Stomach (tissue), 9 donors: ENCODE measurements around the gene ARHGEF12. TPM values are rescaled to one million over a fixed set of nuclear protein-coding genes. Genes with fewer than 3 reads are reported as not detected.

Experiments used
- DNase-seq, 2 donors: peaks; one replicate each; pipeline versions ENCODE4 v3.0.0 to v3.0.0-alpha.2; 2013 to 2019
- H3K27ac ChIP-seq, 5 donors: fragments of 200-600 bp in 4 of 5; sonication (generic) in 4 of 5; one replicate each; pipeline ENCODE4 v1.5.1; 2013 to 2019; ENCODE audit warnings: mild to moderate bottlenecking in 1 of 5, moderate library complexity in 1 of 5
- H3K27me3 ChIP-seq, 3 donors: fragments of 200-600 bp; sonication (generic); one replicate each; pipeline ENCODE4 v1.5.1; 2017 to 2019; ENCODE audit warnings: mixed run types in 1 of 3
- H3K36me3 ChIP-seq, 4 donors: fragments of 200-600 bp; sonication (generic); 1 replicate in 3 of 4; 2 replicates in 1 of 4; pipeline ENCODE4 v1.5.1; 2016 to 2019
- H3K4me1 ChIP-seq, 4 donors: fragments of 200-600 bp; sonication (generic); one replicate each; pipeline ENCODE4 v1.5.1; 2016 to 2019
- H3K4me3 ChIP-seq, 4 donors: fragments of 200-600 bp; sonication (generic) in 3 of 4; one replicate each; pipeline ENCODE4 v1.5.1; 2016 to 2019; ENCODE audit warnings: mild to moderate bottlenecking in 1 of 4
- H3K9me3 ChIP-seq, 4 donors: fragments of 200-600 bp; sonication (generic); one replicate each; pipeline ENCODE4 v1.5.1; 2016 to 2019
- CTCF ChIP-seq, 7 experiments: fragments of 450-650 bp in 4 of 7; fragments of 200-600 bp in 3 of 7; sonication (generic) in 3 of 7; IDR thresholded peaks; one replicate each; pipeline ENCODE4 v1.5.1; 2016 to 2019; ENCODE audit warnings: antibody characterized with exemption in 7 of 7, control low read depth in 2 of 7, mild to moderate bottlenecking in 1 of 7
- EP300 ChIP-seq: sonication (generic); formaldehyde crosslinking; IDR thresholded peaks from one replicate; pipeline ENCODE4 v1.6.1; 2017; ENCODE audit warnings: antibody characterized with exemption
- POLR2A ChIP-seq, 4 donors: fragments of 450-650 bp; IDR thresholded peaks; one replicate each; pipeline ENCODE4 v1.6.1; 2016; ENCODE audit warnings: antibody characterized with exemption in 4 of 4, control low read depth in 2 of 4, mild to moderate bottlenecking in 1 of 4, moderate library complexity in 1 of 4
- POLR2AphosphoS5 ChIP-seq, 3 donors: sonication (generic); formaldehyde crosslinking; IDR thresholded peaks; one replicate each; pipeline ENCODE4 v1.6.1; 2016; ENCODE audit warnings: antibody characterized with exemption in 3 of 3
- WGBS, 5 donors: extraction: QIAGEN DNeasy Blood & Tissue Kit in 3 of 5; methylation state at CpG; one replicate each; pipeline versions ENCODE4 v1.1.5 to v1.1.7; 2013 to 2018; 5-methylcytosine and 5-hydroxymethylcytosine counted together
- intact Hi-C: fragments of 100-400 bp; cut with DNase I; formaldehyde crosslinking; loops from one replicate; pipeline ENCODE4 v1.15.1; 2023; ENCODE audit warnings: low total_unique reads
- polyA plus RNA-seq, 3 donors: library from polyadenylated mRNA; stranded (reverse); fragments of 200-250 nt; gene quantifications; one replicate each; pipeline ENCODE4 v1.2.3, GENCODE V29; 2013
- total RNA-seq, 5 donors: library from RNA; depleted of rRNA; stranded (reverse); fragments of >200 nt; gene quantifications; one replicate each; pipeline versions ENCODE4 v1.1.0 to v1.2.3, GENCODE V29; 2014 to 2016
- donor health status: healthy with polysubstance abuse.
- donor health status: Bipolar disorder and iron deficiency.
- donor health status: healthy.

The ARHGEF12 gene
- total and polyA plus RNA-seq, 8 donors = 11.5 to 186 (median 43.5) TPM

GRCh38 chr11:120385655-120386054 is 49.4 kb downstream of the ARHGEF12 start:
- no peaks in the 10 kb centered on the region for H3K36me3 ChIP-seq
- 72 to 78% (median 78%) methylated on average over 2 of the region's 2 CpGs for WGBS, 5 donors
- intact Hi-C loops = no loop called here
- no peak for DNase-seq
- H3K9me3 ChIP-seq = no peaks in the 10 kb centered on the region
- no peak overlapping the region for H3K27ac ChIP-seq
- H3K27me3 ChIP-seq = no peaks in the 10 kb centered on the region
- no peak for TF ChIP-seq EP300
- no peak overlapping the region for H3K4me3 ChIP-seq
- H3K4me1 ChIP-seq = peaks cover 8 to 84% (median 49%) of the 10 kb centered on the region in 4 donors

DNA sequence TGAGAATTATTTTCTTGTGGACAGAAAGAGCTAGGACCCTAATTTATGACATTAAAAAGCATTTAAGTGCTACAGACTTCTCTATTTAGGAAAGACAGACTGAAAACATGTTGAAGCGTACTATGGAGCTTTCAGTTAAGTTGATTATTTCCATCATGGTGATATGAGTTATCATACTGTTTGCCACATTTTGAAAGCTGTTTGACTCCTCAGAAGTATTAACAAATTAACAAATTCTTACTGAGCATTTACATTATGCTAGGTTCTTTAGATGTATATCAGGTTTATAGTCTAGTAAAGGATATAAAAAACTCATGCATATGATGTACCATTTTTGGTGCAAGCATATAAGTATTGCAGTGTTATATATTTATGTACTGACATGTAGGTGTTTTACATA is 50.1 kb downstream of the ARHGEF12 start:
- intact Hi-C loops = no loop called here
- DNase-seq = no peak
- no peak overlapping the region for H3K27ac ChIP-seq
- H3K36me3 ChIP-seq = no peaks in the 10 kb centered on the region
- H3K27me3 ChIP-seq = no peaks in the 10 kb centered on the region
- H3K4me3 ChIP-seq = no peak overlapping the region
- 82 to 98% (median 97%) methylated on average over 1 of the region's 1 CpG for WGBS, 5 donors
- peaks cover 8 to 84% (median 50%) of the 10 kb centered on the region in 4 donors for H3K4me1 ChIP-seq
- no peaks in the 10 kb centered on the region for H3K9me3 ChIP-seq
- TF ChIP-seq EP300 (no peak), POLR2A (IDR thresholded peaks at IDR 0.05) (no peak), POLR2AphosphoS5 (IDR thresholded peaks at IDR 0.05) (no peak), CTCF (IDR thresholded peaks at IDR 0.05) (no peak)

- Histone ChIP-seq H3K27ac (no peak overlapping the region), H3K4me3 (no peak overlapping the region), H3K36me3 (no peaks in the 10 kb centered on the region), H3K9me3 (no peaks in the 10 kb centered on the region), H3K4me1 (peaks cover 4 to 84% (median 50%) of the 10 kb centered on the region in 4 donors), H3K27me3 (no peaks in the 10 kb centered on the region)
- WGBS, 5 donors = 58 to 65% (median 59%) methylated on average over 2 of the region's 2 CpGs
- DNase-seq = no peak
- TF ChIP-seq EP300 (no peak), POLR2A (IDR thresholded peaks at IDR 0.05) (no peak), POLR2AphosphoS5 (IDR thresholded peaks at IDR 0.05) (no peak), CTCF (IDR thresholded peaks at IDR 0.05) (no peak)
- intact Hi-C loops = no loop called here
Observed at GRCh38 chr11:120386774-120387371, 50.7 kb downstream of the ARHGEF12 start.

DNA sequence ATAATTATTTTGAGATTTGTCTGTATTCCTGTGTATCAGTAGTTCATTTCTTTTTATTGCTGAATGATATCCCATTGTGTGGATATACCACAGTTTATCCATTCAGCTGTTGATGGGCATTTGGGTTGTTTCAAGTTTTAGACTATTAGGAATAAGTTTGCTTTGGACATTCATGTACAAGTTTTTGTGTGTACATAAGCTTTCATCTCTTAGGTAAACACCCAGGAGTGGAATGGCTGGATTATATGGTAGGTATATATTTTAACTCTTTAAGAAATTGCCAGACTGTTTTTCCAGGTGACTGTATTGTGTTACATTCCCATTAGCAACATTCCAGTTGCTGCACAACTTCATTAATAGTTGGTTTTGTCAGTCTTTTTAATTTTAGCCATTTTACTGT is 52.0 kb downstream of the ARHGEF12 start:
- no peak overlapping the region for H3K27ac ChIP-seq
- H3K9me3 ChIP-seq = no peaks in the 10 kb centered on the region
- TF ChIP-seq POLR2AphosphoS5 (IDR thresholded peaks at IDR 0.05) = no peak
- no peak for TF ChIP-seq POLR2A (IDR thresholded peaks at IDR 0.05)
- intact Hi-C loops = no loop called here
- H3K36me3 ChIP-seq = no peaks in the 10 kb centered on the region
- H3K4me3 ChIP-seq = no peak overlapping the region
- no peak for DNase-seq
- H3K27me3 ChIP-seq = no peaks in the 10 kb centered on the region
- H3K4me1 ChIP-seq = peaks cover 0 to 81% (median 50%) of the 10 kb centered on the region in 4 donors

DNA sequence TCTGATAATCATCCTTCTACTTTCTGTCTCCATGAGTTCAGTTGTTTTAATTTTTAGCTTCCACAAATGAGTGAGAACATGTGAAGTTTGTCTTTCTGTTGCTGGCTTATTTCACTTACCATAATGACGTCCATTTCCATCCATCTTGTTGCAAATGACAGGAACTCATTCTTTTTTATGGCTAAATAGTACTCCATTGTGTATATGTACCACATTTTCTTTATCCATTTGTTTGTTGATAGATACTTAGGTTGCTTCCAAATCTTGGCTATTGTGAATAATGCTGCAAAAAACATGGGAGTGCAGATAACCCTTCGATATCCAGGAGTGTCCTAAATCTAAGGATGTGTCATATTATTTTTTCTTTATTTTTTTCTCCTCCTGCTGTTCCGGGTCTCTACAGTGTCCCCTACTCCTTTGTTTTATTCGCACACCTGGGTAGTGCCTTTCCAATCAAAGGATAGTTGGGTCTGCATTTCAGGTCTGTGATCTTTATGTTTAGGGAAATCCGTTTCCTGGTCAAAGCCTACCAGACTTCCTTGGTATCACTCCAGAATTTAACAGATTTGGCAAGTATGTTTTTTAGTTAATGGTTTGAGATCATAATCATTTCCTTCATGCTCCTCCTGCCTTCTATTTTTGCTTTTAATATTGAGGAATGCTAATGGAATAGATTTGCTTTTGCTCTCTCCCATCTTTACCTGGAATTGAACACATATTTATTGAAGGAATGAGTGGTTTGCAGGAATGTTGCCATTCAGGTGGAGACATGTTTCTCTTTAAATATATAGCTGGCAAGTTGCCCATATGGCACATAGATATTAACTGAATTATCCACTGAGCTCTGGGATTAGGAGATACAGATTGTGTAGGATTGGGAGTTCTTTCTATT is 53.7 kb downstream of the ARHGEF12 start:
- Histone ChIP-seq H3K9me3 (no peaks in the 10 kb centered on the region), H3K4me1 (peaks cover 0 to 71% (median 44%) of the 10 kb centered on the region in 4 donors), H3K27ac (no peak overlapping the region), H3K4me3 (no peak overlapping the region), H3K27me3 (no peaks in the 10 kb centered on the region), H3K36me3 (no peaks in the 10 kb centered on the region)
- TF ChIP-seq EP300 (no peak), POLR2A (IDR thresholded peaks at IDR 0.05) (no peak), CTCF (IDR thresholded peaks at IDR 0.05) (no peak)
- peak in 1 of 2 donors; percentile 23 for DNase-seq
- intact Hi-C loops = no loop called here
- WGBS, 5 donors = 74 to 83% (median 75%) methylated on average over 5 of the region's 5 CpGs
